Stimulated activated CD4-positive, alpha-beta T cell treated with anti-CD3 and anti-CD28 coated beads, Interleukin-1b, Interleukin-23, amount 100 ng/mL, for 48 hours (primary cell): ENCODE data around the gene FZD7.
A peak's percentile ranks its signal among the peaks of the same experiment; 100 is the strongest.

ENCODE experiments used
- DNase-seq: peaks from one replicate; pipeline ENCODE4 v3.0.0-alpha.2; 2020

Gene FZD7

GRCh38 chr2:202014759-202015211 is 18.9 kb upstream of the FZD7 start:
- DNase-seq: no peak

- no peak for DNase-seq
These were observed 18.2 kb upstream of the FZD7 start for GRCh38 chr2:202015471-202015870.

GRCh38 chr2:202016579-202017227 is 17.0 kb upstream of the FZD7 start:
- DNase-seq: no peak

- DNase-seq: no peak
These were observed 15.7 kb upstream of the FZD7 start for GRCh38 chr2:202017940-202018339.

GRCh38 chr2:202018950-202019349 is 14.7 kb upstream of the FZD7 start:
- DNase-seq: no peak

GRCh38 chr2:202019689-202020450 is 13.8 kb upstream of the FZD7 start:
- no peak for DNase-seq

GRCh38 chr2:202022755-202023154 is 10.9 kb upstream of the FZD7 start:
- DNase-seq: no peak

GRCh38 chr2:202023198-202023903 is 10.3 kb upstream of the FZD7 start:
- no peak for DNase-seq

GRCh38 chr2:202023904-202024266 is 9.8 kb upstream of the FZD7 start:
- DNase-seq: no peak

- DNase-seq: no peak
These were observed 8.8 kb upstream of the FZD7 start for GRCh38 chr2:202024871-202025270.

GRCh38 chr2:202025816-202026215 is 7.8 kb upstream of the FZD7 start:
- no peak for DNase-seq

- DNase-seq: no peak
These were observed 7.1 kb upstream of the FZD7 start for GRCh38 chr2:202026507-202026906.

- DNase-seq: no peak
These were observed 3.0 kb upstream of the FZD7 start for GRCh38 chr2:202030691-202031090.

- DNase-seq: no peak
These were observed 2.3 kb upstream of the FZD7 start for GRCh38 chr2:202031246-202031951.

GRCh38 chr2:202032846-202033316 is 774 bp upstream of the FZD7 start:
- peak; percentile 13 for DNase-seq

GRCh38 chr2:202034249-202035088 is 814 bp downstream of the FZD7 start:
- DNase-seq: peak; percentile 22

GRCh38 chr2:202035089-202035940 is 1.7 kb downstream of the FZD7 start:
- peak; percentile 16 for DNase-seq

- no peak for DNase-seq
These were observed 2.3 kb downstream of the FZD7 start for GRCh38 chr2:202035941-202036372.

GRCh38 chr2:202036601-202037037 is 3.0 kb downstream of the FZD7 start:
- no peak for DNase-seq

- DNase-seq: no peak
These were observed 3.4 kb downstream of the FZD7 start for GRCh38 chr2:202037086-202037485.
